ENCODE data around the gene PAX6. TPM values are rescaled to one million over a fixed set of nuclear protein-coding genes. Genes with fewer than 3 reads are reported as not detected.

The PAX6 gene
- total and polyA plus RNA-seq, 2 of the 4 experiments (the other 2 are of a cell fraction): not detected

- TF ChIP-seq MAFK (IDR thresholded peaks at IDR 0.05; ENCODE audit: low read depth, low read length): no peak
- no peak for TF ChIP-seq ELK1 (IDR thresholded peaks at IDR 0.05; ENCODE audit: borderline replicate concordance, low read depth, low read length)
- no peak for TF ChIP-seq CEBPB (IDR thresholded peaks at IDR 0.05; ENCODE audit: low read depth, low read length)
Observed at GRCh38 chr11:31802609-31802989, 8.5 kb downstream of the PAX6 start (continued).

- no peak overlapping the region for H3K18ac ChIP-seq (ENCODE audit: low read depth, low read length)
- H4K5ac ChIP-seq (ENCODE audit: low read depth, low read length): no peak overlapping the region
- no peak overlapping the region for H2BK5ac ChIP-seq (ENCODE audit: low read depth, low read length, poor library complexity, severe bottlenecking)
- H3K23ac ChIP-seq (ENCODE audit: low read depth, low read length): no peak overlapping the region
- H3K4me3 ChIP-seq (ENCODE audit: insufficient read depth, low read depth, low read length): no peak overlapping the region
- no peaks in the 10 kb centered on the region; the same call in 1 of the 2 replicates for H4K20me1 ChIP-seq (ENCODE audit: insufficient read depth, low read length)
- H2BK120ac ChIP-seq (ENCODE audit: low read depth, low read length): no peak overlapping the region
- ATAC-seq (ENCODE audit: low read depth) (no peak), DNase-seq (no peak)
- H3K9me1 ChIP-seq (ENCODE audit: insufficient read depth, low read length): peaks cover 4% of the 10 kb centered on the region; the same call in 1 of the 2 replicates
- no peak overlapping the region for H4K91ac ChIP-seq (ENCODE audit: insufficient read depth, low read depth, low read length)
- no peak overlapping the region for H4K8ac ChIP-seq (ENCODE audit: low read depth in 2 of 2, low read length in 2 of 2)
- POLR2A ChIA-PET (ENCODE audit: unreplicated experiment): no interaction called here
- no peak overlapping the region for H3K4ac ChIP-seq (ENCODE audit: low read depth, low read length)
- peaks cover 3% of the 10 kb centered on the region; the same call in 1 of the 2 replicates for H3K4me1 ChIP-seq (ENCODE audit: control insufficient read depth, insufficient read depth, low read length)
- no peaks in the 10 kb centered on the region for H3K79me1 ChIP-seq (ENCODE audit: low read depth in 1 of 2, low read length in 2 of 2)
- no peak overlapping the region for H3K56ac ChIP-seq (ENCODE audit: extremely low read depth, insufficient read depth, low read length)
- dilution Hi-C loops (cut with HindIII; ENCODE audit: low sequenced_read_pairs, unreplicated experiment): no loop called here
- CTCF ChIA-PET: no interaction called here
- H2BK20ac ChIP-seq (ENCODE audit: low read depth, low read length): no peak overlapping the region
- peaks cover 95% of the 10 kb centered on the region for H3K27me3 ChIP-seq (ENCODE audit: control insufficient read depth, insufficient read depth, low read length)
- TF ChIP-seq NFE2L2 (IDR thresholded peaks at IDR 0.05; ENCODE audit: low read depth, low read length): no peak
- peak; percentile 94 for TF ChIP-seq MAFK (IDR thresholded peaks at IDR 0.05; ENCODE audit: low read depth, low read length)
- WGBS, 2 experiments (ENCODE audit: extremely low coverage in 2 of 2, insufficient read length in 1 of 2): no CpG with 5 or more reads among the region's 6 CpGs
- no peaks in the 10 kb centered on the region for H3K36me3 ChIP-seq (ENCODE audit: control insufficient read depth, insufficient read depth, low read length)
- peaks cover 41% of the 10 kb centered on the region for H3K9me3 ChIP-seq (ENCODE audit: control insufficient read depth, insufficient read depth, low read length)
- intact Hi-C loops (cut with micrococcal nuclease): no loop called here
- no peak overlapping the region for H2AK5ac ChIP-seq (ENCODE audit: low read depth, low read length)
- no peak overlapping the region for H3K27ac ChIP-seq (ENCODE audit: insufficient read depth, low read length)
- H2BK15ac ChIP-seq (ENCODE audit: low read depth, low read length): no peak overlapping the region
- H2AFZ ChIP-seq (replicated peaks; ENCODE audit: low read length, poor library complexity): no peak overlapping the region
- no peak overlapping the region for H3K14ac ChIP-seq (replicated peaks; ENCODE audit: low read depth, low read length)
- no peak overlapping the region for H2AK9ac ChIP-seq (replicated peaks; ENCODE audit: low read depth, low read length, poor library complexity)
- H3K9ac ChIP-seq (ENCODE audit: low read depth, low read length): no peak overlapping the region
- BruUV-seq (replicated peaks): no TSS peak
- no peak overlapping the region for H3K4me2 ChIP-seq (ENCODE audit: low read depth, low read length)
- in situ Hi-C loops (cut with MboI; ENCODE audit: low sequenced_read_pairs): no loop called here
Observed at GRCh38 chr11:31802000-31802551, 9.0 kb downstream of the PAX6 start.

Data from IMR-90 (cell line).